HEK293 (cell line): ENCODE measurements around the gene FUCA1.
A peak's percentile ranks its signal among the peaks of the same experiment; 100 is the strongest.

ENCODE experiments used
- EGR2 ChIP-seq: fragments of 450-650 bp; formaldehyde crosslinking; IDR thresholded peaks from 2 replicates; pipeline ENCODE4 v1.5.1; 2016; ENCODE audit warnings: low read depth, missing biosample characterization, missing genetic modification characterization
- FEZF1 ChIP-seq: fragments of 450-650 bp; formaldehyde crosslinking; IDR thresholded peaks from 2 replicates; pipeline ENCODE4 v1.5.1; 2016; ENCODE audit warnings: missing biosample characterization, missing genetic modification characterization
- HOXA7 ChIP-seq: sonication (generic); formaldehyde crosslinking; IDR thresholded peaks from 2 replicates; pipeline ENCODE4 v1.8.1; 2022; ENCODE audit warnings: missing genetic modification reagents, borderline replicate concordance
- IKZF3 ChIP-seq: fragments of 450-650 bp; IDR thresholded peaks from 2 replicates; pipeline ENCODE4 v1.5.0; 2018; ENCODE audit warnings: missing biosample characterization, mild to moderate bottlenecking, missing genetic modification characterization, moderate library complexity
- KLF9 ChIP-seq: fragments of 450-650 bp; formaldehyde crosslinking; IDR thresholded peaks from 2 replicates; pipeline ENCODE4 v1.5.1; 2016; ENCODE audit warnings: missing biosample characterization, missing genetic modification characterization, low read depth
- OSR2 ChIP-seq: fragments of 450-650 bp; formaldehyde crosslinking; IDR thresholded peaks from 2 replicates; pipeline ENCODE4 v1.5.1; 2016; ENCODE audit warnings: missing biosample characterization, missing genetic modification characterization
- SCRT1 ChIP-seq: fragments of 450-650 bp; formaldehyde crosslinking; IDR thresholded peaks from 2 replicates; pipeline ENCODE4 v1.5.1; 2016; ENCODE audit warnings: missing biosample characterization, missing genetic modification characterization, borderline replicate concordance
- SP3 ChIP-seq: fragments of 450-650 bp; formaldehyde crosslinking; IDR thresholded peaks from 2 replicates; pipeline ENCODE4 v1.5.1; 2016; ENCODE audit warnings: missing biosample characterization, missing genetic modification characterization
- SP7 ChIP-seq: fragments of 450-650 bp; formaldehyde crosslinking; IDR thresholded peaks from 2 replicates; pipeline ENCODE4 v1.5.1; 2016; ENCODE audit warnings: missing biosample characterization, missing genetic modification characterization
- YY1 ChIP-seq: fragments of 450-650 bp; formaldehyde crosslinking; IDR thresholded peaks from 2 replicates; pipeline ENCODE4 v1.5.1; 2018; ENCODE audit warnings: missing biosample characterization, missing genetic modification characterization
- ZBTB20 ChIP-seq: fragments of 450-650 bp; formaldehyde crosslinking; IDR thresholded peaks from 2 replicates; pipeline ENCODE4 v1.5.1; 2016; ENCODE audit warnings: missing biosample characterization, missing genetic modification characterization
- ZFHX2 ChIP-seq: fragments of 450-650 bp; formaldehyde crosslinking; conservative IDR thresholded peaks from 2 replicates; pipeline ENCODE4 v1.5.1; 2016; ENCODE audit warnings: missing biosample characterization, missing genetic modification characterization
- ZFP41 ChIP-seq: fragments of 450-650 bp; formaldehyde crosslinking; IDR thresholded peaks from 2 replicates; pipeline ENCODE4 v1.5.1; 2016; ENCODE audit warnings: missing biosample characterization, missing genetic modification characterization, borderline replicate concordance
- ZNF155 ChIP-seq: fragments of 450-650 bp; formaldehyde crosslinking; IDR thresholded peaks from 2 replicates; pipeline ENCODE4 v1.5.1; 2016; ENCODE audit warnings: missing biosample characterization, missing genetic modification characterization
- ZNF157 ChIP-seq: fragments of 450-650 bp; formaldehyde crosslinking; IDR thresholded peaks from 2 replicates; pipeline ENCODE4 v1.5.1; 2016; ENCODE audit warnings: missing biosample characterization, missing genetic modification characterization
- ZNF19 ChIP-seq: fragments of 450-650 bp; formaldehyde crosslinking; IDR thresholded peaks from 2 replicates; pipeline ENCODE4; 2016; ENCODE audit warnings: missing biosample characterization, missing genetic modification characterization, low read depth
- ZNF223 ChIP-seq: fragments of 450-650 bp; formaldehyde crosslinking; IDR thresholded peaks from 2 replicates; pipeline ENCODE4 v1.5.1; 2016; ENCODE audit warnings: missing biosample characterization, missing genetic modification characterization
- ZNF335 ChIP-seq: fragments of 450-650 bp; formaldehyde crosslinking; conservative IDR thresholded peaks from 2 replicates; pipeline ENCODE4 v1.5.1; 2016; ENCODE audit warnings: missing biosample characterization, missing genetic modification characterization
- ZNF585B ChIP-seq: fragments of 450-650 bp; formaldehyde crosslinking; IDR thresholded peaks from 2 replicates; pipeline ENCODE4 v1.5.1; 2016; ENCODE audit warnings: missing biosample characterization, missing genetic modification characterization
- ZNF610 ChIP-seq: fragments of 450-650 bp; formaldehyde crosslinking; IDR thresholded peaks from 2 replicates; pipeline ENCODE4 v1.5.1; 2016; ENCODE audit warnings: missing biosample characterization, missing genetic modification characterization, borderline replicate concordance
- ZNF677 ChIP-seq: fragments of 450-650 bp; IDR thresholded peaks from 2 replicates; pipeline ENCODE4 v1.5.0; 2018; ENCODE audit warnings: missing biosample characterization, mild to moderate bottlenecking, missing genetic modification characterization, moderate library complexity
- ZNF830 ChIP-seq: fragments of 450-650 bp; IDR thresholded peaks from 2 replicates; pipeline ENCODE4 v1.5.0; 2018; ENCODE audit warnings: missing biosample characterization, missing genetic modification characterization, low read depth, mild to moderate bottlenecking, moderate library complexity
- ZSCAN23 ChIP-seq: fragments of 450-650 bp; formaldehyde crosslinking; IDR thresholded peaks from 2 replicates; pipeline ENCODE4 v1.5.1; 2016; ENCODE audit warnings: missing biosample characterization, missing genetic modification characterization
- TF ChIP-seq, protein P1 (sequence below): fragments of 450-650 bp; IDR thresholded peaks from 2 replicates; pipeline ENCODE4 v1.5.1; 2018; ENCODE audit warnings: missing biosample characterization, missing genetic modification characterization
- TF ChIP-seq, protein P2 (sequence below): fragments of 450-650 bp; formaldehyde crosslinking; IDR thresholded peaks from 2 replicates; pipeline ENCODE4 v1.5.1; 2017; ENCODE audit warnings: missing biosample characterization, missing genetic modification characterization
- TF ChIP-seq, protein P3 (sequence below): fragments of 450-650 bp; formaldehyde crosslinking; IDR thresholded peaks from 2 replicates; pipeline ENCODE4 v1.5.1; 2016; ENCODE audit warnings: missing biosample characterization, missing genetic modification characterization
- TF ChIP-seq, protein P4 (sequence below): fragments of 450-650 bp; formaldehyde crosslinking; IDR thresholded peaks from 2 replicates; pipeline ENCODE4 v1.5.1; 2017; ENCODE audit warnings: missing biosample characterization, missing genetic modification characterization
- TF ChIP-seq, protein P5 (sequence below): fragments of 450-650 bp; formaldehyde crosslinking; IDR thresholded peaks from 2 replicates; pipeline ENCODE4 v1.5.1; 2016; ENCODE audit warnings: missing biosample characterization, missing genetic modification characterization, low read depth
- TF ChIP-seq, protein P6 (sequence below): fragments of 450-650 bp; formaldehyde crosslinking; IDR thresholded peaks from 2 replicates; pipeline ENCODE4 v1.5.1; 2016; ENCODE audit warnings: missing biosample characterization, missing genetic modification characterization

The FUCA1 gene

DNA sequence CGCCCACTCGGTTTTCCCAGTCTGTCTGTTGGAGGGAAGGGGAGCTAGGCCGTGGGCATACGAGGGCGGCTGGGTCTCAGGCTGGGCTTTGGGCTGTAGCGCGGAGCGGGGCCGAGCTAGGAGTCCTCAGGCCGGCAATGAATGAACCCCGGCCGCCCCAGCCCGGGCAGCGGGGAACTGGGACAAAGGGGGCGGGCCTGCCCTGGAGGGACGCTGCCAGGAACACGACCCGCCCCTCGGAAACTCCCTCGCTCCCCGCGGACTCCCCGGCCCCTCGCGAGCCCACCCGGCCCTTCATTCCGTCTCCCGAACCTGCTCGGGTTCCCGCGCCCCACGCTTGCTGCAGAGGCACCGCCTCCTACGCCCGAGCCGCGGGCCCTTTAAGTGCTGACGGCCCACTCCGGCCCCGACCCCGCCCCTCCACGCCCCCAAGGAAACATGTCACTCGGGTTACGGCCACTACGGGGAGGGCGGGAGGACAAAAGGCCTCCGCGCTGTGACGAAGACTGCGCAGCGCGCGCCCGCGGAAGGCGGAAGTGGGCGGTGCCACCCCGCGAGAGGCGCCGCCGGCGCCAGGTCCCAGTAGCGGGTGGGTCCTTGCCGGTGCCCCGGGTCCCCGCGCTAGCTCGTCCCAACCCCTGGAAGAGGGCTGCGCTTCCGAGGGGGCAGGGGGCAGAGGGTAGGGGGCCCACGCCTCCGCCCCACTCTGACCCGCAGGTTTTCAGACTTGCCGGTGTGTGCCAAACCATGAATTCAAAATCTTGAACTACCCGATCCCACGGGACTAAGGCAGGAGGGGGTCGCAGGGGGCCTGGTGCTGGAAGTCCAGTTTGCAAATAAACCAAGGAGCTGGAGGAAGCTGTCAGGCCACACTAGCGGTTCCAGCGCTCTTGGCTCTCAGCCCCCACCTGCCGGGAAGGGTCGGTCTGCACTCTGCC, 67.4 kb downstream of the FUCA1 start, which contains the start of gene GALE (continued):
- TF ChIP-seq OSR2 (tag by site-specific recombination) (0 out of 2 replicates have a peak, but pooled peaks have one; percentile 24), ZFP41 (no peak), ZNF19 (no peak), ZNF335 (tag by site-specific recombination) (peak; percentile 91), ZNF677 (tag by site-specific recombination) (no peak), SCRT1 (no peak), KLF9 (peak; percentile 94), ZBTB20 (tag by site-specific recombination) (peak; percentile 26; the same call in 1 of the 2 replicates), EGR2 (tag by site-specific recombination) (peak; percentile 84), HOXA7 (CRISPR knock-in tag) (no peak), ZFHX2 (tag by site-specific recombination) (peak; percentile 89), ZNF155 (no peak), FEZF1 (tag by site-specific recombination) (peak; percentile 35; the same call in 1 of the 2 replicates), ZNF157 (tag by site-specific recombination) (no peak), YY1 (no peak), ZNF585B (tag by site-specific recombination) (no peak), ZNF223 (tag by site-specific recombination) (no peak), ZNF610 (tag by site-specific recombination) (no peak), ZNF830 (tag by site-specific recombination) (no peak), SP7 (peak; percentile 58), ZSCAN23 (tag by site-specific recombination) (no peak), SP3 (tag by site-specific recombination) (peak; percentile 96), IKZF3 (tag by site-specific recombination) (no peak)
- TF ChIP-seq, protein P1, sequence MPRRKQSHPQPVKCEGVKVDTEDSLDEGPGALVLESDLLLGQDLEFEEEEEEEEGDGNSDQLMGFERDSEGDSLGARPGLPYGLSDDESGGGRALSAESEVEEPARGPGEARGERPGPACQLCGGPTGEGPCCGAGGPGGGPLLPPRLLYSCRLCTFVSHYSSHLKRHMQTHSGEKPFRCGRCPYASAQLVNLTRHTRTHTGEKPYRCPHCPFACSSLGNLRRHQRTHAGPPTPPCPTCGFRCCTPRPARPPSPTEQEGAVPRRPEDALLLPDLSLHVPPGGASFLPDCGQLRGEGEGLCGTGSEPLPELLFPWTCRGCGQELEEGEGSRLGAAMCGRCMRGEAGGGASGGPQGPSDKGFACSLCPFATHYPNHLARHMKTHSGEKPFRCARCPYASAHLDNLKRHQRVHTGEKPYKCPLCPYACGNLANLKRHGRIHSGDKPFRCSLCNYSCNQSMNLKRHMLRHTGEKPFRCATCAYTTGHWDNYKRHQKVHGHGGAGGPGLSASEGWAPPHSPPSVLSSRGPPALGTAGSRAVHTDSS (tag by site-specific recombination): peak; percentile 78
- TF ChIP-seq, protein P2, sequence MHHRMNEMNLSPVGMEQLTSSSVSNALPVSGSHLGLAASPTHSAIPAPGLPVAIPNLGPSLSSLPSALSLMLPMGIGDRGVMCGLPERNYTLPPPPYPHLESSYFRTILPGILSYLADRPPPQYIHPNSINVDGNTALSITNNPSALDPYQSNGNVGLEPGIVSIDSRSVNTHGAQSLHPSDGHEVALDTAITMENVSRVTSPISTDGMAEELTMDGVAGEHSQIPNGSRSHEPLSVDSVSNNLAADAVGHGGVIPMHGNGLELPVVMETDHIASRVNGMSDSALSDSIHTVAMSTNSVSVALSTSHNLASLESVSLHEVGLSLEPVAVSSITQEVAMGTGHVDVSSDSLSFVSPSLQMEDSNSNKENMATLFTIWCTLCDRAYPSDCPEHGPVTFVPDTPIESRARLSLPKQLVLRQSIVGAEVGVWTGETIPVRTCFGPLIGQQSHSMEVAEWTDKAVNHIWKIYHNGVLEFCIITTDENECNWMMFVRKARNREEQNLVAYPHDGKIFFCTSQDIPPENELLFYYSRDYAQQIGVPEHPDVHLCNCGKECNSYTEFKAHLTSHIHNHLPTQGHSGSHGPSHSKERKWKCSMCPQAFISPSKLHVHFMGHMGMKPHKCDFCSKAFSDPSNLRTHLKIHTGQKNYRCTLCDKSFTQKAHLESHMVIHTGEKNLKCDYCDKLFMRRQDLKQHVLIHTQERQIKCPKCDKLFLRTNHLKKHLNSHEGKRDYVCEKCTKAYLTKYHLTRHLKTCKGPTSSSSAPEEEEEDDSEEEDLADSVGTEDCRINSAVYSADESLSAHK (tag by site-specific recombination): no peak
- TF ChIP-seq, protein P3, sequence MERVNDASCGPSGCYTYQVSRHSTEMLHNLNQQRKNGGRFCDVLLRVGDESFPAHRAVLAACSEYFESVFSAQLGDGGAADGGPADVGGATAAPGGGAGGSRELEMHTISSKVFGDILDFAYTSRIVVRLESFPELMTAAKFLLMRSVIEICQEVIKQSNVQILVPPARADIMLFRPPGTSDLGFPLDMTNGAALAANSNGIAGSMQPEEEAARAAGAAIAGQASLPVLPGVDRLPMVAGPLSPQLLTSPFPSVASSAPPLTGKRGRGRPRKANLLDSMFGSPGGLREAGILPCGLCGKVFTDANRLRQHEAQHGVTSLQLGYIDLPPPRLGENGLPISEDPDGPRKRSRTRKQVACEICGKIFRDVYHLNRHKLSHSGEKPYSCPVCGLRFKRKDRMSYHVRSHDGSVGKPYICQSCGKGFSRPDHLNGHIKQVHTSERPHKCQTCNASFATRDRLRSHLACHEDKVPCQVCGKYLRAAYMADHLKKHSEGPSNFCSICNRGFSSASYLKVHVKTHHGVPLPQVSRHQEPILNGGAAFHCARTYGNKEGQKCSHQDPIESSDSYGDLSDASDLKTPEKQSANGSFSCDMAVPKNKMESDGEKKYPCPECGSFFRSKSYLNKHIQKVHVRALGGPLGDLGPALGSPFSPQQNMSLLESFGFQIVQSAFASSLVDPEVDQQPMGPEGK (tag by site-specific recombination): peak; percentile 76
- TF ChIP-seq, protein P4, sequence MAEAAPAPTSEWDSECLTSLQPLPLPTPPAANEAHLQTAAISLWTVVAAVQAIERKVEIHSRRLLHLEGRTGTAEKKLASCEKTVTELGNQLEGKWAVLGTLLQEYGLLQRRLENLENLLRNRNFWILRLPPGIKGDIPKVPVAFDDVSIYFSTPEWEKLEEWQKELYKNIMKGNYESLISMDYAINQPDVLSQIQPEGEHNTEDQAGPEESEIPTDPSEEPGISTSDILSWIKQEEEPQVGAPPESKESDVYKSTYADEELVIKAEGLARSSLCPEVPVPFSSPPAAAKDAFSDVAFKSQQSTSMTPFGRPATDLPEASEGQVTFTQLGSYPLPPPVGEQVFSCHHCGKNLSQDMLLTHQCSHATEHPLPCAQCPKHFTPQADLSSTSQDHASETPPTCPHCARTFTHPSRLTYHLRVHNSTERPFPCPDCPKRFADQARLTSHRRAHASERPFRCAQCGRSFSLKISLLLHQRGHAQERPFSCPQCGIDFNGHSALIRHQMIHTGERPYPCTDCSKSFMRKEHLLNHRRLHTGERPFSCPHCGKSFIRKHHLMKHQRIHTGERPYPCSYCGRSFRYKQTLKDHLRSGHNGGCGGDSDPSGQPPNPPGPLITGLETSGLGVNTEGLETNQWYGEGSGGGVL (tag by site-specific recombination): no peak
- TF ChIP-seq, protein P5, sequence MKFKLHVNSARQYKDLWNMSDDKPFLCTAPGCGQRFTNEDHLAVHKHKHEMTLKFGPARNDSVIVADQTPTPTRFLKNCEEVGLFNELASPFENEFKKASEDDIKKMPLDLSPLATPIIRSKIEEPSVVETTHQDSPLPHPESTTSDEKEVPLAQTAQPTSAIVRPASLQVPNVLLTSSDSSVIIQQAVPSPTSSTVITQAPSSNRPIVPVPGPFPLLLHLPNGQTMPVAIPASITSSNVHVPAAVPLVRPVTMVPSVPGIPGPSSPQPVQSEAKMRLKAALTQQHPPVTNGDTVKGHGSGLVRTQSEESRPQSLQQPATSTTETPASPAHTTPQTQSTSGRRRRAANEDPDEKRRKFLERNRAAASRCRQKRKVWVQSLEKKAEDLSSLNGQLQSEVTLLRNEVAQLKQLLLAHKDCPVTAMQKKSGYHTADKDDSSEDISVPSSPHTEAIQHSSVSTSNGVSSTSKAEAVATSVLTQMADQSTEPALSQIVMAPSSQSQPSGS (tag by site-specific recombination): no peak; the same call in 1 of the 2 replicates
- TF ChIP-seq, protein P6, sequence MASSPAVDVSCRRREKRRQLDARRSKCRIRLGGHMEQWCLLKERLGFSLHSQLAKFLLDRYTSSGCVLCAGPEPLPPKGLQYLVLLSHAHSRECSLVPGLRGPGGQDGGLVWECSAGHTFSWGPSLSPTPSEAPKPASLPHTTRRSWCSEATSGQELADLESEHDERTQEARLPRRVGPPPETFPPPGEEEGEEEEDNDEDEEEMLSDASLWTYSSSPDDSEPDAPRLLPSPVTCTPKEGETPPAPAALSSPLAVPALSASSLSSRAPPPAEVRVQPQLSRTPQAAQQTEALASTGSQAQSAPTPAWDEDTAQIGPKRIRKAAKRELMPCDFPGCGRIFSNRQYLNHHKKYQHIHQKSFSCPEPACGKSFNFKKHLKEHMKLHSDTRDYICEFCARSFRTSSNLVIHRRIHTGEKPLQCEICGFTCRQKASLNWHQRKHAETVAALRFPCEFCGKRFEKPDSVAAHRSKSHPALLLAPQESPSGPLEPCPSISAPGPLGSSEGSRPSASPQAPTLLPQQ (tag by site-specific recombination): peak; percentile 75
